Colonic mucosa (tissue), 4 donors: ENCODE measurements around the gene CCT7. TPM values are rescaled to one million over a fixed set of nuclear protein-coding genes. Genes with fewer than 3 reads are reported as not detected.

Experiments
- DNase-seq: peaks from one replicate; pipeline ENCODE4 v3.0.0-alpha.2; 2020
- H3K27ac ChIP-seq: fragments of 200-600 bp; one replicate; pipeline ENCODE4 v1.8.0; 2021
- H3K27me3 ChIP-seq: fragments of 200-600 bp; one replicate; pipeline ENCODE4 v1.8.0; 2021
- H3K36me3 ChIP-seq: fragments of 200-600 bp; one replicate; pipeline ENCODE4 v1.8.0; 2021
- H3K4me1 ChIP-seq: fragments of 200-600 bp; one replicate; pipeline ENCODE4 v1.8.0; 2021; ENCODE audit warnings: mild to moderate bottlenecking
- H3K4me3 ChIP-seq: fragments of 200-600 bp; one replicate; pipeline ENCODE4 v1.8.0; 2021
- H3K9ac ChIP-seq, 2 donors: one replicate each; pipeline ENCODE4 v1.7.0; 2013; ENCODE audit warnings: control low read depth in 2 of 2, low read depth in 2 of 2, low read length in 2 of 2
- H3K9me3 ChIP-seq: fragments of 200-600 bp; one replicate; pipeline ENCODE4 v1.8.0; 2021
- intact Hi-C: fragments of 100-400 bp; cut with DNase I; formaldehyde crosslinking; loops from one replicate; pipeline ENCODE4 v1.14.1; 2022
- total RNA-seq, 2 donors: library from RNA; stranded (reverse); fragmentation: NEBNext Ultra II Directional in 1 of 2; extraction: Animal tissue kit (Norgen Biotek cat#: 25700) in 1 of 2; gene quantifications; one replicate each; pipeline ENCODE4 v1.2.1, GENCODE V29; 2021
- TF ChIP-seq, protein P1 (sequence below): fragments of 200-600 bp; IDR thresholded peaks from one replicate; pipeline ENCODE4 v1.8.0; 2022; ENCODE audit warnings: antibody characterized with exemption, mild to moderate bottlenecking
- donor health status: healthy.
- donor health status: DM: no; HTN: no; CAD: no.
- donor health status: DM: no; HTN: no; CAD: no.

The CCT7 gene
- total RNA-seq, 2 donors from 2014 or later: 147 to 353 TPM

- H3K9ac ChIP-seq: no peak overlapping the region
- no peaks in the 10 kb centered on the region for H3K4me1 ChIP-seq
- H3K27me3 ChIP-seq: no peaks in the 10 kb centered on the region
- TF ChIP-seq, protein P1, sequence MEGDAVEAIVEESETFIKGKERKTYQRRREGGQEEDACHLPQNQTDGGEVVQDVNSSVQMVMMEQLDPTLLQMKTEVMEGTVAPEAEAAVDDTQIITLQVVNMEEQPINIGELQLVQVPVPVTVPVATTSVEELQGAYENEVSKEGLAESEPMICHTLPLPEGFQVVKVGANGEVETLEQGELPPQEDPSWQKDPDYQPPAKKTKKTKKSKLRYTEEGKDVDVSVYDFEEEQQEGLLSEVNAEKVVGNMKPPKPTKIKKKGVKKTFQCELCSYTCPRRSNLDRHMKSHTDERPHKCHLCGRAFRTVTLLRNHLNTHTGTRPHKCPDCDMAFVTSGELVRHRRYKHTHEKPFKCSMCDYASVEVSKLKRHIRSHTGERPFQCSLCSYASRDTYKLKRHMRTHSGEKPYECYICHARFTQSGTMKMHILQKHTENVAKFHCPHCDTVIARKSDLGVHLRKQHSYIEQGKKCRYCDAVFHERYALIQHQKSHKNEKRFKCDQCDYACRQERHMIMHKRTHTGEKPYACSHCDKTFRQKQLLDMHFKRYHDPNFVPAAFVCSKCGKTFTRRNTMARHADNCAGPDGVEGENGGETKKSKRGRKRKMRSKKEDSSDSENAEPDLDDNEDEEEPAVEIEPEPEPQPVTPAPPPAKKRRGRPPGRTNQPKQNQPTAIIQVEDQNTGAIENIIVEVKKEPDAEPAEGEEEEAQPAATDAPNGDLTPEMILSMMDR: no peak
- intact Hi-C loops: no loop called here
- peaks cover 38% of the 10 kb centered on the region for H3K36me3 ChIP-seq
- DNase-seq: no peak
- H3K9me3 ChIP-seq: no peaks in the 10 kb centered on the region
- H3K4me3 ChIP-seq: no peak overlapping the region
- H3K27ac ChIP-seq: no peak overlapping the region
These were observed 10.5 kb downstream of the CCT7 start for GRCh38 chr2:73244580-73244979.

DNA sequence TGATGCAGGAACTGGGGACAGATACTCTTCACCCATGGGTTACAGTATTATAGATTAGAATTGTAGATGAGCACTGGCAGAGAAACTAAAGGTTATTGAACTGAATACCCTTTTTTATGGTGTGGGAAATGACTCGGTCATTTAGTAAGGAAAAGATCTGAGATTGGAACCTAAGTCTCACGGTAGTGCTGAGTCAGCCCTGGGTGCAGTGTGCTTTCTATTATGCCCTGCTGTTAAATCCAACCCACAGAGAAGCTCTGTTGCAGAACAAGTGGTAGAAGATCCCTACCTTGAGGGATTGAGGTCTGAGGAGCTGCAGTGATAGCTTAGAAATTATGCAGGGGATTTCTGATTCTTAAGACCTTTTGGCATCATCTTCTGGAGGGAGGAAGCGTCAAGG lies 12.7 kb downstream of the CCT7 start:
- intact Hi-C loops: no loop called here
- no peak overlapping the region for H3K4me3 ChIP-seq
- TF ChIP-seq, protein P1: no peak
- no peaks in the 10 kb centered on the region for H3K27me3 ChIP-seq
- H3K9me3 ChIP-seq: no peaks in the 10 kb centered on the region
- H3K27ac ChIP-seq: no peak overlapping the region
- peaks cover 38% of the 10 kb centered on the region for H3K36me3 ChIP-seq
- H3K9ac ChIP-seq: no peak overlapping the region
- DNase-seq: no peak
- no peaks in the 10 kb centered on the region for H3K4me1 ChIP-seq

GRCh38 chr2:73249636-73250035 lies 15.5 kb downstream of the CCT7 start:
- intact Hi-C loops: no loop called here
- Histone ChIP-seq H3K36me3 (peaks cover 21% of the 10 kb centered on the region), H3K27me3 (no peaks in the 10 kb centered on the region), H3K9ac (no peak overlapping the region), H3K9me3 (no peaks in the 10 kb centered on the region), H3K4me1 (no peaks in the 10 kb centered on the region), H3K27ac (no peak overlapping the region), H3K4me3 (no peak overlapping the region)
- DNase-seq: no peak
- TF ChIP-seq, protein P1: no peak

DNA sequence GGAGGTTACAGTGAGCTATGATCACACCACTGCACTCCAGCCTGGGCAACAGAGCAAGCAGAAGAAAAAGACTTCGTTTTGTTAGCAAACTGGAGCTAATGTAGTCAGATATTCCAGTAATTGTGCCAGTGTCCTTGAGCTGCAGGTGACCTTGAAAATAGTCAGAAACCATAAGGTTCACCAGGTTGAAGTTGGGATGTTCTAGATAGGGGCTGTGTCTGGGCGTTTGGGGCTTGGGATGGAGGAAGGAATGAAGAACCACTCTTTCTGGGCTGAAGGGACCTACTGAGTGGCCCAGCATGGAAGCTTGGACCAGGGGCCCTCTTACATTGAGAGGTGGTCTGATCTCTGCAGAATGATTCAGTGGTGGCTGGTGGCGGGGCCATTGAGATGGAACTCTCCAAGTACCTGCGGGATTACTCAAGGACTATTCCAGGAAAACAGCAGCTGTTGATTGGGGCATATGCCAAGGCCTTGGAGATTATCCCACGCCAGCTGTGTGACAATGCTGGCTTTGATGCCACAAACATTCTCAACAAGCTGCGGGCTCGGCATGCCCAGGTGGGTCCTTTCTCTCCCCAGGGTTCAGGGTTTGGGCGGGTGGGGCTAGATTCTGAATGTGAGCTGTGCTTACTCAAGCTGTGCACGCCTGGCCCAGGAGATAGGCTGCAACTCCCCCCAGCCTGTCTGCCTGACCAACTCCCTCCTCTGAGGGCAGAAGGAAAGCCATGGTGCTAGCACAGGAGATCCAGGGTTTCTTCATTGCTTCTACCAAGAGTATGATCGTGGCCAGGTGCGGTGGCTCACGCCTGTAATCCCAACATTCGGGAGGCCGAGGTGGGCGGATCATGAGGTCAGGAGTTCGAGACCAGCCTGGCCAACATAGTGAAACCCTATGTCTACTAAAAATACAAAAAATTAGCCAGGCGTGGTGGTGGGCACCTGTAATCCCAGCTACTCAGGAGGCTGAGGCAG lies 17.1 kb downstream of the CCT7 start:
- intact Hi-C loops: no loop called here
- TF ChIP-seq, protein P1: no peak

GRCh38 chr2:73252238-73253027 lies 18.3 kb downstream of the CCT7 start:
- H3K4me3 ChIP-seq: no peak overlapping the region
- intact Hi-C loops: no loop called here
- H3K27me3 ChIP-seq: no peaks in the 10 kb centered on the region
- no peak overlapping the region for H3K27ac ChIP-seq
- H3K9me3 ChIP-seq: no peaks in the 10 kb centered on the region
- H3K9ac ChIP-seq: no peak overlapping the region
- no peaks in the 10 kb centered on the region for H3K4me1 ChIP-seq
- TF ChIP-seq, protein P1: no peak
- no peaks in the 10 kb centered on the region for H3K36me3 ChIP-seq
- DNase-seq: no peak

More for the DNA sequence above, 17.1 kb downstream of the CCT7 start:
- H3K36me3 ChIP-seq: peaks cover 6% of the 10 kb centered on the region
- no peak overlapping the region for H3K9ac ChIP-seq
- no peak overlapping the region for H3K27ac ChIP-seq
- DNase-seq: no peak
- H3K4me3 ChIP-seq: no peak overlapping the region
- H3K4me1 ChIP-seq: no peaks in the 10 kb centered on the region
- H3K9me3 ChIP-seq: no peaks in the 10 kb centered on the region
- no peaks in the 10 kb centered on the region for H3K27me3 ChIP-seq
